Type B pancreatic cell (in vitro differentiated cells): ENCODE data around the gene CCNI. TPM values are rescaled to one million over a fixed set of nuclear protein-coding genes. Genes with fewer than 3 reads are reported as not detected.

Experiments
- DNase-seq: peaks from one replicate; pipeline ENCODE4 v3.0.0; 2021; ENCODE audit warnings: mixed read lengths; ENCODE audit not compliant: unreplicated experiment; ENCODE audit errors: extremely low spot score
- H3K27ac Mint-ChIP-seq: 2 replicates; pipeline ENCODE4 v1.8.0; 2021; ENCODE audit warnings: mild to moderate bottlenecking, mixed read lengths
- H3K27me3 Mint-ChIP-seq: 2 replicates; pipeline ENCODE4 v1.8.0; 2021; ENCODE audit warnings: mixed read lengths
- H3K36me3 Mint-ChIP-seq: 2 replicates; pipeline ENCODE4 v1.8.0; 2021; ENCODE audit warnings: mixed read lengths
- H3K4me1 Mint-ChIP-seq: one replicate; pipeline ENCODE4 v1.8.0; 2021; ENCODE audit warnings: mixed read lengths; ENCODE audit not compliant: unreplicated experiment
- H3K4me3 Mint-ChIP-seq: 2 replicates; pipeline ENCODE4 v1.8.0; 2021; ENCODE audit warnings: mild to moderate bottlenecking, mixed read lengths
- H3K9me3 Mint-ChIP-seq: 2 replicates; pipeline ENCODE4 v1.8.0; 2021; ENCODE audit warnings: mixed read lengths
- total RNA-seq: library from RNA; stranded (reverse); gene quantifications from 2 replicates; pipeline ENCODE4 v1.2.1, GENCODE V29; 2021; ENCODE audit warnings: low replicate concordance
- TF ChIP-seq, protein P1 (sequence below): fragments of 200-600 bp; sonication (generic); conservative IDR thresholded peaks from 2 replicates; pipeline ENCODE4 v1.5.0; 2021; ENCODE audit warnings: antibody characterized with exemption, mild to moderate bottlenecking

The CCNI gene
- total RNA-seq, 1 donor from 2014 or later, result 270 TPM

DNA sequence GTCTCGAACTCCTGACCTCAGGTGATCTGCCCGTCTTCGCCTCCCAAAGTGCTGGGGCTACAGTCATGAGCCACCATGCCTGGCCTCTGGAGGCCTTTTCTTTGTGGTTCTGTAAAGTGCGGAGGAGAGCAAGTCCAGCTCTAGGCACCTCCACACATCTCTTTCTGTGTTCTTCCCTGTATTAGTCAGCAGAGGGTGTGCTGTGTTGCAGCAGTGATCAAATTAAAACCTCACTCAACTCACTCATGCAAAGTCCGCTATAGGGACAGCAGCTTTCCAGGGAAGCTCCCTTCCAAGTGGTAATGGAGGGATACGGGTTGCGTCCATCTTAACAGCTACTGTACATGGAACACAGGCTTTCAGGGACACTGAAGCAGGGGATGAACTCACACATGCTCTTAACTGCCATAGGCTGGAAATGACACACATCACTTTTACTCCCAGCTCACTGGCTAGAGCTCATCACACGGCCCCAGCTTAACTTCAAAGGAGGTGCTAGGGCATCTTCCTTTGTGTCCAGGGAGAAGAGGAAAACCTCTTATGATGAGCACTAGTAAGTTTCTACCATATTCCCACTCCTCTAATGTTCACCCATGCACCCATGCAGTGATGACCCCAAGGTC lies 45.2 kb upstream of the CCNI start:
- H3K4me1 Mint-ChIP-seq, result peaks cover 28% of the 10 kb centered on the region
- no peak for DNase-seq
- TF ChIP-seq, protein P1, sequence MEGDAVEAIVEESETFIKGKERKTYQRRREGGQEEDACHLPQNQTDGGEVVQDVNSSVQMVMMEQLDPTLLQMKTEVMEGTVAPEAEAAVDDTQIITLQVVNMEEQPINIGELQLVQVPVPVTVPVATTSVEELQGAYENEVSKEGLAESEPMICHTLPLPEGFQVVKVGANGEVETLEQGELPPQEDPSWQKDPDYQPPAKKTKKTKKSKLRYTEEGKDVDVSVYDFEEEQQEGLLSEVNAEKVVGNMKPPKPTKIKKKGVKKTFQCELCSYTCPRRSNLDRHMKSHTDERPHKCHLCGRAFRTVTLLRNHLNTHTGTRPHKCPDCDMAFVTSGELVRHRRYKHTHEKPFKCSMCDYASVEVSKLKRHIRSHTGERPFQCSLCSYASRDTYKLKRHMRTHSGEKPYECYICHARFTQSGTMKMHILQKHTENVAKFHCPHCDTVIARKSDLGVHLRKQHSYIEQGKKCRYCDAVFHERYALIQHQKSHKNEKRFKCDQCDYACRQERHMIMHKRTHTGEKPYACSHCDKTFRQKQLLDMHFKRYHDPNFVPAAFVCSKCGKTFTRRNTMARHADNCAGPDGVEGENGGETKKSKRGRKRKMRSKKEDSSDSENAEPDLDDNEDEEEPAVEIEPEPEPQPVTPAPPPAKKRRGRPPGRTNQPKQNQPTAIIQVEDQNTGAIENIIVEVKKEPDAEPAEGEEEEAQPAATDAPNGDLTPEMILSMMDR, result no peak
- no peak overlapping the region for H3K27ac Mint-ChIP-seq
- no peaks in the 10 kb centered on the region for H3K27me3 Mint-ChIP-seq
- no peaks in the 10 kb centered on the region for H3K36me3 Mint-ChIP-seq
- peaks cover 8% of the 10 kb centered on the region for H3K9me3 Mint-ChIP-seq
- no peak overlapping the region for H3K4me3 Mint-ChIP-seq

DNA sequence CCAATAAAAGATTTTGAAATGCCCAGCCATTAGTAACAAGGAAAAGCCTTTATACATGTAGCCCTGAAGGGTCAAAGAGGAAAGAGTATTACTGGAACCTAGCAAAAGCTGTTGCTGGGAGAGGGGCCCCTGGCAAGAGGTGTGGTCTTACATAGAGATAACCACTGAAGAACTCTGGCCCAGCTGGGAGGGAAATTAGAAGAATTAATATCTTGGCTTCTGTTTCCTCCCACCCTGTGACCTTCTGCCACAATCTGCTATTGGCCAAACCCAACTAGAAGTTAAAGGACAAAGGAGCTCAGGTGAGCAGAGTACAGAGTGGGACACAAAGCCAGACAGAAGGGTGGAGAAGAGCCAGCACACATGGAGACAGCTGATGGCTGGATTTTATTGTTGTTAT lies 41.9 kb upstream of the CCNI start:
- Mint-ChIP-seq H3K27me3 (no peaks in the 10 kb centered on the region), H3K9me3 (peaks cover 8% of the 10 kb centered on the region), H3K36me3 (no peaks in the 10 kb centered on the region), H3K4me1 (peaks cover 13% of the 10 kb centered on the region), H3K27ac (no peak overlapping the region), H3K4me3 (no peak overlapping the region)
- TF ChIP-seq, protein P1, result no peak
- no peak for DNase-seq

DNA sequence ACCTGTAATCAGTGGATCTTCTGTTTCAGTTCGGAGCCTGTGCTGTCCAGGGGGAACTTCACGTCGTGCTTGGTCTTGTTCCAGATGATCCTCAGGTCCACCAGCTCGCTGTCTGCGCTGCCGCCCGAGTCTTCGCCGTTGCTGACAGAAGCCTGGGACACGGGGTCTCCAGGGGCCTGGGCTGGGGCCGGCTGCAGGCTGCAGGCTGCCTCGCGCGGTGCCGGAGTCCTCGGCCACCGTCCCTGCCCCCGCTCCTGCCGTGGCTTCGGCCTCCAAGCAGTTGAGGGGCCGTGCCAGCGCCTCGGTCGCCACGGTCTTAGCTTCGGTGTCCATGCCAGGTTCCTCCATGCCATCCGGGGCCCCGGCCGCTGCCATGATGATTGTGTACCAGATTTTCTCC lies 37.3 kb upstream of the CCNI start:
- H3K4me1 Mint-ChIP-seq, result no peaks in the 10 kb centered on the region
- no peak overlapping the region for H3K27ac Mint-ChIP-seq
- no peak overlapping the region for H3K4me3 Mint-ChIP-seq
- peaks cover 8% of the 10 kb centered on the region for H3K9me3 Mint-ChIP-seq
- peaks cover 1% of the 10 kb centered on the region for H3K27me3 Mint-ChIP-seq
- H3K36me3 Mint-ChIP-seq, result no peaks in the 10 kb centered on the region
- DNase-seq, result no peak
- TF ChIP-seq, protein P1, result no peak

DNA sequence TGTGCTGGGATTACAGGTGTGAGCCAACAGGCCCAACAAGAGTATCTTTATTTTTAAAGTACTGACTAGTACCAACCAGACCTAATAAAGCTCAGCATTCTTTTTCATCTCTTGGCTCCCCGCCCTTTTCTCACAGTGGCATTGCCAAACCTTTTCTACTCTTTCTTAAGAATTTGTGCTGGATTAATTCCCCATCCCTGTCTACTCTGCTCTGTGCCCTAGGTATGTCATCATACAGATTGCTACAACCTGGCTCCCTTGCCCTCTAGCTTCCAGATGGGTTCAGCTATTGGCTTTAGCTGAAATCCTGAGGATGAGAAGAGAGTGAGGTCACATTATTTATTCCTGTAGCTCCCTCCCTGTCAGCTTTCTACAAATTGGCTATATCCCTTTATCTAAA lies 34.9 kb upstream of the CCNI start:
- no peak overlapping the region for H3K4me3 Mint-ChIP-seq
- TF ChIP-seq, protein P1, result no peak
- H3K27me3 Mint-ChIP-seq, result peaks cover 3% of the 10 kb centered on the region
- no peak for DNase-seq
- no peaks in the 10 kb centered on the region for H3K4me1 Mint-ChIP-seq
- no peaks in the 10 kb centered on the region for H3K9me3 Mint-ChIP-seq
- H3K27ac Mint-ChIP-seq, result no peak overlapping the region
- H3K36me3 Mint-ChIP-seq, result no peaks in the 10 kb centered on the region

DNA sequence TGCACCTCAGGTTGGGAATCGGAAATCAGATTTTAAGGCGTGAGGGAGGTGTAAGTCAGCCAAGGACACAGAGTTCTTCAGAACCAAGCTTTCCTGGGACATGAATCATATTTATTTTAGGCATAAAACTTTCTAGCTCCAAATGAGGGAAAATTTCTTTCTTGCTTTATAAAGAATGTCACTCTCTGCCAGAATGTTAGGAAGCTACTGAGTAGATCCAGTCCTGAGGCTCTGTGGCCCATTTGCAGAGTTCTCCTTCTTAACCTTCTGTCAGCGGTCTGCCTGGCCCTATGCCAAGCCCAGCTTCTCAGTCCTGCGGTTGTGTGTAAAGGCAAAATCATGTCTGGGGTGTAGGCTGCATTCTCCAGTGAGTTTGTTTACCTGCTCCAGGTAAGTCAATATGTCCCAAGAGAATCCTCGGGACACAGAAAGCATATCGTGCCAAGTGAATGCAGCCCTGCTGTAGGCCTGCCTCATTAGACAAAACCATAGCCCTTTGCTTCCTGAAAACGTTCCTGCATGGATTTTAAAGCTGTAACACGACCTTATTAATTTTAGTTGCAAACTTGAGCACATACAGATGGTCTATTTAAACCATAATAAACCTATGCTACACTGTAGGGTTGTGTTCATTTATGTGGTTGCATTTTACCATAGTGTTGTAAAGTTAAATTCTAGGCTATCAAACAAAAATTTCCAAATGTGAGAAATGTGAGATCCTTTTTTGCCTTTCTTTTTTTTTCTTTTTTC lies 29.2 kb upstream of the CCNI start:
- Mint-ChIP-seq H3K4me1 (peaks cover 14% of the 10 kb centered on the region), H3K4me3 (no peak overlapping the region), H3K27ac (no peak overlapping the region), H3K27me3 (peaks cover 3% of the 10 kb centered on the region), H3K36me3 (no peaks in the 10 kb centered on the region), H3K9me3 (no peaks in the 10 kb centered on the region)
- DNase-seq, result no peak
- TF ChIP-seq, protein P1, result no peak
